ENCODE data around the gene FAM83E.

FAM83E gene

DNA sequence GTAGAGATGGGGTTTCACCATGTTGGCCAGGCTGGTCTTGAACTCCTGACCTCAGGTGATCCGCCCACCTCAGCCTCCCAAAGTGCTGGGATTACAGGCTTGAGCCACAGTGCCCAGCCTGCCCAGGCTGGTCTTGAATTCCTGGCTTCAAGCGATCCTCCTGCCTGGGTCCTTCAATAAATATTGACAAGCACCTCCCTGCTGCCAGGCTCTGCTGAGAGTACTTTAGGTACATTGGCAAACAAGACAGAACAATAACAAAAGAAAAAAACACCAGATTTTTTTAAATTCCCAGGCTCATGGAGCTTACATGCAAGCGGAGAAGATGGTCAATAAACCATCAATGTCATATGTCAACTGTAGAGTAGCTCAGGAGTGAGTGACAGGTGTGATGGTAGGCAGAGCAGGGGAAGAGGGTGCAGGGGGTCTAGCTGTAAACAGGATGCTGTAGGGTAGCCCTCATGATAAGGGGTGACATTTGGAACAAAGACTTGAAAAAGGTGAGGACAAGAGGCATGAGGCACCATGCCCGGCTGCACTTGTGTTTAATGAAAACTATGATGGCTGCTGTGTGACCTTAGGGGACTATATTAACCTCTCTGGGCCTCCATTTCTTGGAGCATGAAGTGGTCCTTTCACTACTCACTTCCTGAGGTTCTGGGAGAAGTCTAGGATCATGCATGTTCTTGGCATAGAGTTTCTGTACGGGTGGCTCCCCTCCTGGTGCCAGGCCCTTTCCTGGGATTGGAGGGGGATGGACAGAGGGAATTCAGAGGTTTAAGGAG lies 43.3 kb downstream of the FAM83E start:
- no peak for DNase-seq

DNA sequence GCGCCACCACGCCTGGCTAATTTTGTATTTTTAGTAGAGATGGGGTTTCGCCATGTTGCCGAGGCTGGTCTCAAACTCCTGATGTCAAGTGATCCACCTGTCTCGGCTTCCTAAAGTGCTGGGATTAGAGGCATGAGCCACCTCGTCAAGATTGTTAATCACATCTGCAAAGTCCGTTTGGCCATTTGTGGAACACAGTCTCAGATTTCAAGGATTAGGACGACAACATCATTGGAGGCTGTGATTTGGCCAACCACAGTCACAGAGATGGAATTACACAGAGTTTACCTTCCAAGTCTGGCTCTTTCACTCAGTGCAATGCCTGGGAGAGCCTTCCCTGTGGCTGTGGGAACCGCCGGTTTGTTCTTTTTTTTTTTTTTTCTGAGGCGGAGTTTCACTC lies 45.1 kb downstream of the FAM83E start:
- no peak for DNase-seq

DNA sequence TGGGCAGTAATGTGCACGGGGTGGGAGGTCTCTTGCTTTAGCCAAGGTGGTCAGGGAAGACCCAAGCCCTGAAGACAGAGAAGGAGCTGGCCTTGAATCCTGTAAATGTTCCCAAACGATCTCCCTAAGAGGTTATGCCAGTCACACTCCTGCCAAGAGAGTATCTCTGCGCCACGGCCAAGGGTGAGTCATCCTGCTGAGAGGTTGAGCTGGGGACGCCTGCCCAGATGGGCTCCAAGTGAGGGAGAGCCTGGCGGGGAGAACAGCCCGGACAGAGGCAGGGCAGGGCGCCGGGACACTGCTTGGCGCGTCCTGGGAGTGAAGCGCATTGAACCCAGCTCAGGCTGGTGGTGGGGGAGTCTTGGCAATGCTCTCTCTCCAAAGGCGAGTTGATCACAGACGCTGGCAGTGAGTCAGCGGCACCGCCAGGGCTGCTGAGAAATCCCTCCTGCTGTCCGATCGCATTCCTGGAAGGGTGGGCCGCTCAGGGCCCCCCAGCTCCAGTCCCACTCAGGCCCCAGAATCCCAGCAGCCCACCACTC lies 46.5 kb downstream of the FAM83E start:
- no peak for DNase-seq

DNA sequence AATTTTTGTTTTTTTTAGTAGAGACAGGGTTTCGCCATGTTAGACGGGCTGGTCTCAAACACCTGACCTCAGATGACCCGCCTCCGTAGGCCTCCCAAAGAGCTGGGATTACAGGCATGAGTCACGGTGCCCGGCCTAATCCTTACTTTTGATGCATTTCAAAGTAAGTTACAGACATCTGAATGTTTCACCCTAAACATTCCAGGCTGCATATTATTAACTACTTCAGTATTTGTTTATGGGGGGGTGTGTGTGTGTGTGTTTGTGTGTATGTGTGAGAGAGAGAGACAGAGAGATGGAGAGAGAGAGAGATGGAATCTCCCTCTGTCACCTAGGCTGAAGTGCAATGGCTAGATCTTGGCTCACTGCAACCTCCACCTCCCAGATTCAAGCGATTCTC lies 49.8 kb downstream of the FAM83E start:
- DNase-seq = no peak
